Psoas muscle (tissue), 8 donors: ENCODE results near the gene PSAP. TPM values are rescaled to one million over a fixed set of nuclear protein-coding genes. Genes with fewer than 3 reads are reported as not detected.

Source experiments
- ATAC-seq, 4 donors: fragments of 200-7000 bp; cut with Tn5 transposase; one replicate each; pipeline ENCODE4 v1.9.1; 2020; ENCODE audit warnings: moderate library complexity in 3 of 4, mild to moderate bottlenecking in 2 of 4
- DNase-seq, 2 donors: peaks; one replicate each; pipeline ENCODE4 v3.0.0-alpha.2; 2020
- H3K27ac ChIP-seq: fragments of 200-600 bp; one replicate; pipeline ENCODE4 v1.8.0; 2022
- H3K27me3 ChIP-seq, 3 donors: fragments of 200-600 bp in 1 of 3; one replicate each; pipeline versions ENCODE4 v1.6.1 to v1.8.0; 2013 to 2022; ENCODE audit warnings: low read length in 2 of 3, mild to moderate bottlenecking in 2 of 3, moderate library complexity in 1 of 3; ENCODE audit not compliant: insufficient read depth in 3 of 3
- H3K36me3 ChIP-seq, 2 donors: fragments of 200-600 bp in 1 of 2; one replicate each; pipeline versions ENCODE4 v1.6.1 to v1.8.0; 2013 to 2022; ENCODE audit warnings: low read depth in 1 of 2, mild to moderate bottlenecking in 1 of 2, moderate library complexity in 1 of 2; ENCODE audit not compliant: insufficient read depth in 1 of 2
- H3K4me1 ChIP-seq: fragments of 200-600 bp; one replicate; pipeline ENCODE4 v1.8.0; 2022
- H3K4me3 ChIP-seq: fragments of 200-600 bp; one replicate; pipeline ENCODE4 v1.8.0; 2022; ENCODE audit warnings: mild to moderate bottlenecking
- H3K9me3 ChIP-seq: fragments of 200-600 bp; one replicate; pipeline ENCODE4 v1.8.0; 2022
- CTCF ChIP-seq: fragments of 200-600 bp; IDR thresholded peaks from one replicate; pipeline ENCODE4 v1.8.0; 2022; ENCODE audit warnings: antibody characterized with exemption
- WGBS, 3 donors: extraction: QIAGEN DNeasy Blood & Tissue Kit; methylation state at CpG; one replicate each; pipeline versions ENCODE4 v1.1.6 to v1.1.7; 2013; 5-methylcytosine and 5-hydroxymethylcytosine counted together
- intact Hi-C, 2 donors: fragments of 100-400 bp; cut with DNase I; formaldehyde crosslinking; loops; one replicate each; pipeline versions ENCODE4 v1.11.0 to v1.14.2; 2022
- polyA plus RNA-seq, 3 donors: library from polyadenylated mRNA; stranded (reverse); fragments of 200-250 nt; gene quantifications; one replicate each; pipeline ENCODE4 v1.2.3, GENCODE V29; 2013
- total RNA-seq, 4 donors: library from RNA; stranded (reverse); fragmentation: NEBNext Ultra II Directional in 2 of 4; extraction: Animal tissue kit (Norgen Biotek cat#: 25700) in 2 of 4; gene quantifications; one replicate each; pipeline versions ENCODE4 v1.2.1 to v1.2.4, GENCODE V29; 2021 to 2023
- donor health status: healthy with polysubstance abuse.
- donor health status: DM: no; HTN: no; CAD: no; lungs with moderate emphysema.
- donor health status: Bipolar disorder and iron deficiency.
- donor health status: healthy.
- donor health status: DM: yes; HTN: yes; CAD: no.
- donor health status: DM: no; HTN: no; CAD: no.
- donor health status: DM: no; HTN: no; CAD: no.
- donor health status: DM: yes; HTN: yes; CAD: no.

PSAP gene
- total and polyA plus RNA-seq, 7 donors: 634 to 1,725 (median 1,049) TPM

- no peaks in the 10 kb centered on the region for H3K9me3 ChIP-seq
- H3K4me3 ChIP-seq: no peak overlapping the region
- DNase-seq (no peak), ATAC-seq (no peak)
- H3K36me3 ChIP-seq: peaks cover 7 to 54% of the 10 kb centered on the region in 2 donors
- TF ChIP-seq CTCF: no peak
- no peaks in the 10 kb centered on the region for H3K27me3 ChIP-seq
- intact Hi-C loops: loop anchor here in 1 of 2 donors (5.0 kb wide), 3 partner anchors 118 to 498 kb away; partner anchors contain the start of gene SLC29A3
- 91 to 93% (median 91%) methylated on average over 26 of the region's 26 CpGs for WGBS, 3 donors
- no peak overlapping the region for H3K27ac ChIP-seq
- H3K4me1 ChIP-seq: peaks cover 31% of the 10 kb centered on the region
Measured at GRCh38 chr10:71814922-71815411, 36.1 kb downstream of the PSAP start.

- H3K9me3 ChIP-seq: no peaks in the 10 kb centered on the region
- peaks cover 5 to 35% of the 10 kb centered on the region in 2 donors for H3K36me3 ChIP-seq
- WGBS, 3 donors: 44 to 58% (median 54%) methylated on average over 10 to 11 of the region's 11 CpGs
- no peak overlapping the region for H3K27ac ChIP-seq
- H3K4me1 ChIP-seq: peaks cover 15% of the 10 kb centered on the region
- no peaks in the 10 kb centered on the region for H3K27me3 ChIP-seq
- peak; percentile 10 to 27 (median 18) for ATAC-seq
- TF ChIP-seq CTCF: no peak
- no peak overlapping the region for H3K4me3 ChIP-seq
- no peak for DNase-seq
- intact Hi-C loops: loop anchor here (2.0 to 5.0 kb wide), 4 partner anchors 116 to 496 kb away; partner anchors contain the start of gene SLC29A3 (in 1 of the 2)
Measured at GRCh38 chr10:71812913-71813590, 38.0 kb downstream of the PSAP start.

DNA sequence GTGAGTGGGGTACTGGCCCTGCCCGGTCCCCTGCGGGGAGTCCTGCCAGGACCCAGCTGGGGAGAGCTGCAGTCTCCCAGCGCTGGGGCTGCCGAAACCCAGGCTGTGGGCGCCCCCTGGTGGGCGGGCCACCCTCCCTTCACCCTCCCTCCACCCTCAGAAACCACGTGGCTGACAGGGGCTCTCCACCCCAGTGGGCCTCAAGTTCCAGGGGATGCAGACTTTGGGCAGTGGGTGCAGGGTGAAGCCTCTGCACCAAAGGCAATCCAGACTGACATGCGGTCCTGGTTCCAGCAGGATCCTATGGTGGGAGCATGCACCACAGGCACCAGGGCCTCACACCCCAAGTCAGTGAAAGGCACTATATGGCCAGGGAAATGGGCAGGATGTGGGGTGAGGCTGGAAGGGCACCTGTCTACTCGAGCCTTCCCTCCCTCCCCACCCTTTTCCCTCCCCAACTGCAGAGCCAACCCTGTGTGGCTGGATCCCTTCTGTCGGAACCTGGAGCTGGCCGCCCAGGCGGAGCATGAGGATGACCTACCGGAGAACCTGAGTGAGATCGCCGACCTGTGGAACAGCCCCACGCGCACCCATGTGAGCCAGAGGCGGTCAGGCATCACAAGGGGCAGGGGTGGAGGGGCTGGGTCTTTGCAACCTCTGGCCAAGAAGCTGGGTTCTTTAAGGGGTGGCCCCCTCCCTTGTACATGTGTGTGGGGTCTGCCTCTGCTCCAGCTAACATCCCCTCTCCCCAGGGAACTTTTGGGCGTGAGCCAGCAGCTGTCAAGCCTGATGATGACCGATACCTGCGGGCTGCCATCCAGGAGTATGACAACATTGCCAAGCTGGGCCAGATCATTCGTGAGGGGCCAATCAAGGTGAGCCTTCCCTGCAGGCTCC lies 38.8 kb downstream of the PSAP start:
- WGBS, 3 donors: 39 to 41% (median 40%) methylated on average over 21 to 22 of the region's 22 CpGs
- TF ChIP-seq CTCF: peak; percentile 79
- ATAC-seq (peak; percentile 66 to 83 (median 75)), DNase-seq (peak; percentile 72 to 87)
- Histone ChIP-seq H3K4me3 (no peak overlapping the region), H3K36me3 (peaks cover 5 to 27% of the 10 kb centered on the region in 2 donors), H3K9me3 (no peaks in the 10 kb centered on the region), H3K27ac (no peak overlapping the region), H3K27me3 (no peaks in the 10 kb centered on the region), H3K4me1 (peaks cover 7% of the 10 kb centered on the region)
- intact Hi-C loops: loop anchor here (2.0 to 5.0 kb wide), 4 partner anchors 115 to 495 kb away; partner anchors contain the start of gene SLC29A3 (in 1 of the 2)

GRCh38 chr10:71811351-71811750 lies 39.7 kb downstream of the PSAP start:
- H3K4me1 ChIP-seq: no peaks in the 10 kb centered on the region
- no peaks in the 10 kb centered on the region for H3K27me3 ChIP-seq
- DNase-seq: no peak
- H3K4me3 ChIP-seq: no peak overlapping the region
- no peak for TF ChIP-seq CTCF
- H3K36me3 ChIP-seq: peaks cover 0 to 18% of the 10 kb centered on the region in 2 donors
- no peaks in the 10 kb centered on the region for H3K9me3 ChIP-seq
- ATAC-seq: peak in 3 of 4 donors; percentile 1
- intact Hi-C loops: loop anchor here in 1 of 2 donors (5.0 kb wide), 3 partner anchors 114 to 494 kb away; partner anchors contain the start of gene SLC29A3
- 76 to 84% (median 80%) methylated on average over 19 of the region's 19 CpGs for WGBS, 3 donors
- no peak overlapping the region for H3K27ac ChIP-seq
